Middle frontal gyrus (tissue), 1 donor: Measurements from ENCODE around the gene MGAT4B.
"Not testable (repeated sequence)": the region's sequence is repeated elsewhere in the genome, so short reads cannot be mapped to it uniquely, and the experiment has no call there.

Experiments used
- DNase-seq: peaks from one replicate; pipeline ENCODE4 v3.0.0-alpha.2; 2015; ENCODE audit warnings: low spot score; ENCODE audit errors: extremely low spot score

The MGAT4B gene

DNA sequence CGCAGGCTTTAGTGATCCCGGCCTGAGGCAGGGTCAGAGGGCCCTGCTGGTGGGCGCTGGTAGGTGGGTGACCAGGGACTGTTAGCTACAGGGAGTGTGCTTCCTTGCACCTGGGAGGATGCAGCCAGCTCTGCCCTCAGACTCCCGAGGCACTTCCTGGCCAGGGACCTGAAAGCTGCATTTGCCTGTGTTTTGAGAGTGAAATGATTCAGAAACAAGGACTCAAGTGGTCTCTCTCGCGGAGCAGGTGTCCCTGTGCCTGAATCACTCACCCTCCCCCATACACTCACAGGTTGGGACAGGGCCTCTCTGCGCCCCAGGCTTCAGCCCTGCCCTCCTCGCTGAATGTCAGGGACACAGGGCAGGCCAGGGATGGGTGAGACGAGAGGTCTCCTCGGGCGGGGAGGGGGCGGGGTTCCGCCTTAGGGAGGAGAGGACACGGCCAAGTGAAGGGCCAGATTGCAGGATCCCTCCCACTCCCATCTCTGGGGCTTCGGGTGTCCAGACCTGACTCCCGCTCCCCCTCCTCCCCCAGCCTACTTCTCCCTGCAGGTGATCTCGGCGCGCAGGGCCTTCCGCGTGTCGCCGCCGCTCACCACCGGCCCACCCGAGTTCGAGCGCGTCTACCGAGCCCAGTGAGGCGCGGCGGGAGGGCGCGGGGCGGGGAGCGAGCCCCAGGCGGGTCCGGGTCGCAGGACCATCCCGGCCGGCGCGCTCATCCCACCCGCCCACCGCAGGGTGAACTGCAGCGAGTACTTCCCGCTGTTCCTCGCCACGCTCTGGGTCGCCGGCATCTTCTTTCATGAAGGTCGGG is 11.4 kb downstream of the MGAT4B start:
- DNase-seq, result no peak

DNA sequence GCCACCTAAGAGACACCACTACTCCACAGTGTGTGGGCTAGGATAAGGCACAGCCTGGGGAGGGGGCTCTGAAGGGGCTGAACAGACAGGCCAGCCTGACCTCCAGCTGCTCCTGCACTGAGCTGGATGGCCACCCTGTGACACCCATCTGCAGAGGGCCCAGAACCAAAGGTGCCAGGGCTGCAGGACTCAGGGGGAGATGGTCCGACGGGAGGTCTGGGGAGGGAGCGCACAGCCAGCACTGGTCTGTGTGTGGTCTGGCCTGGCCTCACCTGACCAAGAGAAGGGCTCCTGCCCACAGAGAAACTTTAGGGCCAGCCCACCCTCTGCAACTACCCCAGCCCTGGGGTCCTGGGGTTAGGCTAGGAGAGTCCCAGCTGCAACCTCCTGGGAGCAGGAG is 12.1 kb downstream of the MGAT4B start:
- no peak for DNase-seq

DNA sequence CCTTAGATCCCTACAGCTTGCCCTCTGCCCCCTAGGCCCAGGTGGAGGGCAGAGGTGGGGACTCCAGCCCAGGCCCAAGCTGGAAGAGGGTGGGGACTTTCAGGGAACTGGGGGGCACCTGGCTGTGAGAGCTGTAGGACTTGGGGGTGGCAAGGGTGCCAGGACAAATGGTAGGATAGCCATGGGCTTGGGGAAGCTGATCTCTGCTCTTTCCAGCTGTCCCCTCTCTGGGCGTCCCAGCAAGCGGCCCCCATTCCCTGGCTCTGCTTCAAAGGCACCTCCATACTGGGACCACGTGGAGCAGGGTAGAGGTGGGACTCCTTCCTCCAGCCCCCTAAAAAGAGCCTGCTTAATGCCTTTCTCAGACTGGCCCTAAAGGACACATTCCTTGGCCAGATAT is 12.5 kb downstream of the MGAT4B start:
- no peak for DNase-seq

DNA sequence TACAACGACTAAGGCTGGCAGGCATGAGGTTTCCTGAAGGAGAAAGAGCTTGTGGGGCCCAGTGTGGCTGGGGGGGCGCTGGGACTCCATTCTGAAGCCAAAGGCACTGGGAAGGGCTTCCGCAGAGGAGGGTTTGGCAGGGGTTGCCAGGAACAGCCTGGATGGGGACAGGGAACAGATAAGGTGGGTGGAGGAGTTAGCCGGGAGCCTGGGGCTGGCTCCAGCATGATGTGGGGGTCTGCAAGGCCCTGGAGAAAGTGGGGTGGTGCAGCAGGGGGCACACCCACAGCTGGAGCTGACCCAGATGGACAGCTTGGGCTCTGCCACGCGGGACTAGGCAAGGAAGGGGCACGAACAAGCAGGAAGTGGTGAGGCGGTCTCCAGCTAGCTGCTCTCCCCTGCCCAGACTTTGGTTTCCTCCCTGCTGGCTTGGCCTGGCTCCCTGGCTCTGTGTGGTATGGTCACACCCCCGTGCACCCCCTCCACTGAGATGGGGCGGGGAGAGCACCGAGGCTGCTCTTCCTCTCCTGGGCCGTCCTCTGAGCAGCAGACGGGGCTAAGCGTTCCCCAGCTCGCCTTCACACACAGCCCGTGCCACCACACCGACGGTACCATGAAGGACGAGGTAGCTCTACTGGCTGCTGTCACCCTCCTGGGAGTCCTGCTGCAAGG is 13.1 kb downstream of the MGAT4B start, which contains the start of gene LTC4S:
Gene LTC4S, plus strand, starts transcription at position 519 of the 672 bp plus-strand sequence. Its CDS starts 95 bp downstream, at position 614.
- DNase-seq, result no peak

DNA sequence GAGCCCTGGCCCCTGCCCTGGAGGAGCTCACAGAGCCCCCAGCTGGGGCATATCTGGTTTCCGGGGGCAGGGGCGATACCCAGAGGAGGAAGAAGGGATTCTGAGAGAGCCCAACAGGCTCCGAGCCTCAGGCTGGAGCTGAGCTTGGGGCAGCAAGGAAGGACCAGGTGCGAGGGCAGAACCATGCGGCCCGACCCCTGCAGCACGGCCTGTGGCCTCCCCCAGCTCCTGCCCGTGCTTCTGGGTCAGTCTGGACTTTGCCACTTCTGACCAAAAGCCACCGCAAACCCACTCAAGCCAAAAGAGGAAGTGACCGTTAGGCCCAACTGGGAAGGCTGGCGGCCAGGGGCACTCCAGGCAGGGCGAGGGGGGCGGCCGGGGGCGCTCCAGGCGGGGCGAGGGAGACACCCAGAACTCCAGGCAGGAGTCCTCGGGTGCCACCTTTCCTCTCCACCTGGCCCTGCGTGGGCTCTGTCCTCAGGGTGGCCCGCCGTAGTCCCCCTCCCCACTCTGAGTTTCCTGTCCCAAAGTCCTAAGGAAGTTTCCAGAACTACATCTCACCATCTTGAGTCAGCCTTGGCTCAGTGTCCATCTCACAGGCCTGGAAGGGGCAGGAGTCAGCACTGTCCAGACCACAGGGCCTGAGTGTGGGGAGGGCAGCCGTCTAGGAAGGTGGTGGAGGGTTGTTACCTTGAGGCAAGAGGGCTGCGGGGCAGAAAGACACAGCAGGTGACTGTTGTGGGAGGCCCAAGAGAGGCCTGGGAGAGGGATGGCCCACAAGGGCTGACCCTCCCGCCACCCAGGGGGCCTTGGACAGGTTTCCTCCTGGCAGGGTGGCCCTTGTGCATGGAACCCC is 13.8 kb downstream of the MGAT4B start:
- no peak for DNase-seq

DNA sequence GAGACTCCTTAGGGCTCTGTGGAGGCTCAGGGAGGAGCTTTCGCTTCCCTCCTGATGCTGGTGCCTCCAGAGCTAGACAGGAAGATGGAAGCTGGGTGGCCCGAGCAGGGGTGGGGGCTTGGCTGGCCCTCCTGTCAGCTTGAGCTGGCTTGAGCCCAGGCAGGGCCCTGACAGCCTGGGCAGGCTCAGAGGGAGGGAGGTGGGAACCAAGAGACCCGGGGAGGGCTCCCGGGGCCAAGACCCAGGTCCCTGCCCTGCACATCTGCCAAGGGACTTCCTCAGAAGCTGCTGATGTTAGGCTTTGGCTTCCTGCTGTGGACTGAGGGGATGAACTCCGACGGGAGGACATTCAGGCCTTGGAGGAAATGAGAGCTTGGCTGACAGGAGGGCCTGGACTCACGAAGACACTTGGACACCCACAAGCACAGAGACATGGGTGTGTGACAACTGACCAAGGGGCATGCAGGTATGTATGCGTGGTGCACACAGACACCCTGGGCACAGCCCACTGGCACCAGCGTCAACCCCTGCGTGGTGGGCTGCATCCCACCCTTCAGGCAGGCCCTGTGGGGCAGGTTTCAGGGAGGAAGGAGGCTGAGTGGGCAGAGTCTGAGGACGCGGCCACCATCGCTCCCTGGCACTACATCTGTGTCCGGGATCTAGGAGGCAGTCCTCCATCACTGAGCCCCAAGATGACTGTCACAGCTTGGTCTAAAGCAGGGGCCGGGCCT is 14.6 kb downstream of the MGAT4B start:
- DNase-seq, result no peak

DNA sequence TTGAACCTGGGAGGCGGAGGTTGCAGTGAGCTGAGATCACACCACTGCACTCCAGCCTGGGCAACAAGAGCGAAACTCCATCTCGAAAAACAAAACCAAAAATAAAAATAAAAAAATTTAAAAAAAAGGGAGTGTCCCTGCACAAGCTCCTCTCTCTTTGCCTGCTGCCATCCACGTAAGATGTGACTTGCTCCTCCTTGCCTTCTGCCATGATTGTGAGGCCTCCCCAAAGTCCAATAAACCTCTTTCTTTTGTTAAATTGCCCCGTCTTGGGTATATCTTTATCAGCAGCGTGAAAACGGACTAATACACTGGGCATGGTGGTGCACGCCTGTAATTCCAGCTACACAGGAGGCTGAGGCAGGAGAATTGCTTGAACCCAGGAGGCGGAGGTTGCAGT is 17.4 kb downstream of the MGAT4B start:
- not testable (repeated sequence) for DNase-seq

DNA sequence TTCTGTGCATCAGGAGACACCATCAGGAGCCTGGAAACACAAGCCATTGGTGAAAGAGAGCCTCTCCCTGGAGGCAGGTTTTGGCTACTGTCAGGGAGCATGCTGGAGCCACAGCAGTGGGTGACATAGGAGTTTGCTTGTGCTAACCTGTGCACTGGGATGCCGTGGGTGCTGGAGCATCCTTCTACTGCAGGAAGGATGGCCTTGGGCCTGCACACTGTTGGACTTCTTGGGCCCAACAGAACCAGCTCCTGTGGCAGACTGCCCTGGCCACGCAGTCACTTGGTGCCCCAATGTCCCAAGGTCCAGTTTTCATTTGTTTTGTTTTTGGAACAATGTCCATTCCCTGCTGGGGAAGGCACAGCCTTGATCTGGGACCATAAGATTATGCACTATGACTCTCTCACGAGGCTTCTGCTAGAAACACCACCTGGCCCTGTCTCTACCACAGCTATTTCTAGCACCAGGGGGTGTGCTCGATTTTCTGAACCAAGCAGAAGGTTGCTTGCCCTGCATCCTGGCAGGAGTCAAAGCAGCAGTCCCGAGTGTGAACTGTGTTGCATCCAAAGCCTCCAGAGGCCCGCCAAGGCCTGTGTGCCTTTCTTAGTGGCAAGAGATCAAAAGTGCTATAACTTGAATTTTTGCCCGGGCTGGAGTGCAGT is 18.3 kb downstream of the MGAT4B start:
- DNase-seq, result no peak

DNA sequence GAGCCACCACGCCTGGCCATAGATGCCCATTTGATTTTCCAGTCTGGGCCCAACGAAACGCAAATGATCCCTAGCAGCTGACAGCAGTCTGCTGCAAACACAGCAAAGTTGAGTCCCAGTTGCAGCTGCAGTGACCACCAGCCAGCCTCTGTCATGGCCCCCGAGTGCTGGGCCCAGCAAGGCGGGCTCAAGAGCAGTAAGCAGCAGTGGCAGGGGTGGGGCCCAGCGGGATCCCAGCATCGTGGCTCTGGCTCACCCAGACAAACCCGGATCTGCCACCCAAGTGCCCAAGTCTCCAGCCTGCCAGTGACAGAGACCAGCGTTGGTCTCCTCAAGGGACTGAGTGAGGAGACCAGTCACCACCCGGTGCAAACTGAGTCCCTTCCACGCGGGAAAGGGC is 19.8 kb downstream of the MGAT4B start:
- no peak for DNase-seq

DNA sequence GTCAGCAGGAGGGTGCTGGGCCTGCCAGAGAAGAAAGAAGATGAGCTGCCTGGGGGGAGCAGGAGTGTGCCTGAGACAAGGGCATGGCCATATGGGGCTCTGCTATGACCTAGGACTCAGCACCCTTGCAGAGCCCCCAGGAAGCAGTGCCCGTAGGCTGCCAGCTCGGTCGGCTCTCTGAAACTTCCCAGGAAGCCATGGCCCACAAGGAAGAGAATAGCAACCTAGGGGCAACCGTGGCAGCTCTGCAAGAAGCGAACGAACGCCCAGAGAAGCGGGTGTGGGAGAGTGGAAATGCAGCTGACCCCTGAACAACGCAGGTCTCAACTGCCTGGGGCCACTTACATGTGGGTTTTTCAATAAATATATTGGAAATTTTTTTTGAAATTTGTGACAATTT is 23.5 kb downstream of the MGAT4B start:
- DNase-seq, result no peak

DNA sequence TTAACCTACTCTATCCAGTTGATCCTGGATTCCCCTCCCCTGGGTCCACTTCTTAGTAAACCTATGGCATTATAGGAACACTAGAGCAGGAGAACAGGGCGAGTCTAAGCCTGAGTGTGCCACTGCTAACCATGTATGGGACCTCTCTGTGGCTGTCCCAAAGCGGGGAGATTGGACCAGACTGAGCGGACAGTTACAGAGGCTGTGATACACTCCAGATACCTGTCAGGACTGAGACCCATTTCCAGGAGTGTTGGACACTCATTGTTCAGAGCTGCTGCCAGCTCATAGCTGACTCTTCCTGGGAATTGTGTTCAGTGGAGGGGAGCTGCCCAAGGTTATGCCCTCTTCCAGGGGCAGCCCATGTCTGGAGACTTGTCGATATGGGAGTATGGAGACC is 24.8 kb downstream of the MGAT4B start:
- DNase-seq, result no peak

DNA sequence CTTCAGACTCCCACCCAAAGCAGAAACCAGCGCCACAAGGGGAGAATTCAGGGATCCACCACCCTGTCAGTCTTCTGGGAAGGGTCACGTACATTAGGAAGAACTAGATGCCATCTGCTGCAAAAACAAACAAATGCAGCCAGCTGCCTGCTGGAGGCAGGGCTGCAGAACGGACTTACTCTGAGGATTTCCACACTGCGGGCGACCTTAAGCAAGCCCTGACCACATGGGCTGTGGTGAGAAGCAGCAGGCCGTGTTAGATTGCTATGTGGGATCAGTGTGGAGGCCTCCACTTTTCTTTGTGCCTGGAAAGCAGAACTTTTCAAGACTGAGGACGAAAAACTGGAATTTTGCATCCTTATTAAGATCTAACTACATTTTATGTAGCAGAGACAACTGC is 26.3 kb downstream of the MGAT4B start:
- no peak for DNase-seq

DNA sequence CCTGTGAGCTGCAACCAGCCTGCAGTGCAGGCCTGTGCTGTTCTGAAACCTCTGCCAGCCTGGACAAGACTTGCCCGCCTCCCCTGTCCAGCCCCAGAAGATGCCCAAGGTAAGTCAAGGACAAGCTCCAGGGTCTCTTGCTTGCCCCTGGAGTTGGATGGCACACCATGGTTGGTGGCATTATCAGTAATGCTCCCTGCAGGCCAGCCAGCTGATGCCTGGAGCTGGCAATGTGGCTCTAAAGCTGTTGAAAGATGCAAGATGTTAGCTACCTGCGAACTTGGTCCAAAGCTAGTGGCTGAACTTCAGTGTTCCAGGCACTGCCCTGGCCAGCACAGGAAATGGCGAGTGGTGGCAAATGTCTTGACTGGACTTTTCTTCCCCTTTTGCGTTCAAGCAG is 26.8 kb downstream of the MGAT4B start:
- no peak for DNase-seq

DNA sequence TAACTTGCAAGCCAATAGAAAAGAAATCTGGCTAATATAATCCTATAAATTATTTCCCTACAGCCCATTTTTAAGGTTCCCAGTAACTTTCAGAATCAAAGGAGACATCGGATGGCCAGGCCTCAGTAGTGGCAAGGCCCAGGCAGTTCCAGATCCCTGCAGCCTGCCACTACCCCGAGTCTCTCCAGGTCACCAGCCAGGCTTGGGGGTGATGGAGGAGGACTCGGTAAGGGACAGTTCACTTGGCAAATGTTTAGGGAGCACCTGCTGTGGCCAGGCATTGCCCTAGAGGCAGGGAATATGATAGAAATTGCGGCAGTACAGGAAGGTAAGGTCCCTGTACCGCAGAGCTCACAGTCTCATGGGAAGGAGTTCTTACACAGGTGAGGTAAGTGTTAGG is 28.1 kb downstream of the MGAT4B start:
- DNase-seq, result no peak

DNA sequence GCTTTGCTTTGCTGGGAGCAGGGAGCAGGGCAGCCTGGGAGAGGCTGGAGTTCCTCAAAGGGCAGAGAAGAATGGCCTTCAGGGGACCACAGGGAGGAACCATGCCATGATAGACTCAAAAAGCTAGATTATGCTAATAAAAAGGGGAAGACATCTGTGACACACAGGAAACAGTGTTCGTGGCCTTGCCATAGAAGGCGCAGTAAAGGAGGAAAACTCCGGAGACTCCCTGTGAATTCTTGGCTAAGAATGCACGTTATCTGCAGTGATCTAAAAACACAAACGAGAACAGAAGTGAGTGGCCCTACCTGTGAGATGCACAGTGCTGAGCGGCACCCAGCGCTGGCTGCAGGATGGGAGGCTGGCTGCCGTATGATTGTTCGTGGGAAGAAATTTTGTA is 28.8 kb downstream of the MGAT4B start:
- DNase-seq, result no peak

DNA sequence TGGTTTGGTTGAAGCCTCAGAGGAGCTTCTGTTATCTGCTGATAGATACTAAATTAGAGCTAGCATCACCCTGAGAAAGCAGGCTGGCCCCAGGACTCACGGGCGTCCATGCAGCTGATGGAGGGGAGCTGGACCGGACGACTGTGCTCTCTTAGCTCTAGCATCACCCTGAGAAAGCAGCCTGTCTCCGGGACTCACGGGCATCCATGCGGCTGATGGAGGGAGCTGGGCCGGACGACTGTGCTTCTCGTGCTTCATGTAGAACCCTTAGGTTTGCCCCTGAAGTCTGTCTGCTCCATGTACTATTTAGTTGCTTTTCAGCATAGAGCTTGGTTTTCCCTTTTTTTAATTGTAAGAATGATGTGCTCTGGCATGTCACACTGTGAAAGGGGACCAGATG is 29.2 kb downstream of the MGAT4B start:
- DNase-seq, result no peak

DNA sequence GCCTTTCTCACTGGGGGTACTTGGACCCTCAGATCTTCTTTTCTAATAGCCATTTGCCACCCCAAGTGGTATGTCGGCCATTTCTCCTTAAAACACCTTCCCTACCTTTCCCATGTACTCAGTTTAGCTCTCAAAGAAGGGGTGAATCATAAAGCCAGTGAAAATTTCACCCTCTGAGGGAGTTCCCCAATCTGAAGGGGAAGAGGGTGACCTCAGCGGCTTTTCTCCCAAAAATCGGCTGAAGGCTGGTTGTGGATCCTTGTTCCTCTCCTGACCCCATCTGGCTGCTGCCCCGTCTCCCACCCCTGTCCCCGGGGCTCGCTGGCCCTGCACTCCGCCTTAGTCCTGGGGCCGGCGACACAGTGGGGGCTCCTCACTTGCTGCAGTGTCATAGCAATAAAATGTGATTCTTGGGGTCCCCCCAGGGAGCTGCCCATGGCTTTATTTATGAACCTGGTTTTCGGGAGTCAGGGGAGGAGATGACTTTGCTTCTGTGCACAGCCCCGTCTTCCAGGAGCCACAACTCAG is 30.2 kb downstream of the MGAT4B start:
- no peak for DNase-seq

DNA sequence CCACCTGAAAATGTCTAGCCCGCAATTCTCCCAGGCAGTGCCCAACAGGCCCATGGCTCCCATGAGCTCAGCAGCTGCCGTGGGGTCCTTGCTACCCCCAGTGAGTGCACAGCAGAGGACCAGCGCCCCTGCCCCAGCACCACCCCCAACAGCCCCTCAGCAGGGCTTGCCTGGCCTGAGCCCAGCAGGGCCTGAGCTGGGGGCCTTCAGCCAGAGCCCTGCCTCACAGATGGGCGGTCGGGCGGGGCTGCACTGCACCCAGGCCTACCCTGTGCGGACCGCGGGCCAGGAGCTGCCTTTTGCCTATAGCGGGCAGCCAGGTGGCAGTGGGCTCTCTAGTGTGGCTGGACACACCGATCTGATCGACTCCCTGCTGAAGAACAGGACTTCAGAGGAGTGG is 32.2 kb downstream of the MGAT4B start:
- no peak for DNase-seq

DNA sequence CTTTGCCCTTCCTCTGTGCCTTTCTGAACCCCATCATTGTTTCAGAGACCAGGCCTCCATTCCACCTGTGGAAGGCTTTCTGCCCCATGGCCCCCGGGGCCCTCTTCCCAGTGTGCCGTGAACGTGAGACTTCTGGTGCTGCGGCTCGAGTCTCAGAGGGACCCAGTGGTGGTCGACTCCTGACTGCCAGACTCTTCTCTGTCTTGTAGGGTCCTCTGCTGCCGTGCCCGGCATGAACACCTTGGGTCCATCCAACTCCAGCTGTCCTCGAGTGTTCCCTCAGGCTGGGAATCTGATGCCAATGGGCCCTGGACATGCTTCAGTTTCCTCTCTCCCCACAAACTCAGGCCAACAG is 33.0 kb downstream of the MGAT4B start:
- no peak for DNase-seq

DNA sequence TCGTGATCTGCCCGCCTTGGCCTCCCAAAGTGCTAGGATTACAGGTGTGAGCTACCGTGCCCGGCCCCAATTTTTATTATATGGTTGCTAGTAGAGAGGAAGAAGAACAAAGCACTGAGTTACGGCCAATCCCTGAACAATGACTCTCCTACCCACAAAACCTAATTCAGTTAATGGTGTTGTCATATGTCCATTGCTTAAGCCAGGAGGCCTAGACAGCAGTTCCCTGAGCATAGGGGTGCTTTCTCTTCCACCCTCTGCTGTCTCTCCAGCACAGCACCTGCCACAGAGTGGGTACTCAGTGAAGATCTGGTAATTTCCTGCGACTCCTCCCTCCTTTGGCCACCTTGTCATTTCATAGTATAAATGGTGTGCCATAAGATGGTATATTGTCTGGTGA is 34.3 kb downstream of the MGAT4B start:
- DNase-seq, result no peak
